Adrenal gland (tissue), 5 donors: ENCODE measurements around the gene SP100.

Source experiments
- CTCF ChIP-seq, 6 experiments: fragments of 450-650 bp in 4 of 6; fragments of 200-600 bp in 2 of 6; sonication (generic) in 1 of 6; IDR thresholded peaks; 1 replicate in 5 of 6; 2 replicates in 1 of 6; pipeline versions ENCODE4 v1.5.1 to v1.8.0; 2016 to 2021; ENCODE audit warnings: antibody characterized with exemption in 6 of 6, mild to moderate bottlenecking in 2 of 6, moderate library complexity in 1 of 6
- POLR2A ChIP-seq, 2 donors: fragments of 450-650 bp; IDR thresholded peaks; one replicate each; pipeline ENCODE4 v1.6.1; 2017; ENCODE audit warnings: antibody characterized with exemption in 2 of 2, mild to moderate bottlenecking in 2 of 2, moderate library complexity in 1 of 2
- donor health status: DM: no; HTN: no; CAD: no.

GRCh38 chr2:230430957-230431910 lies 15.2 kb downstream of the SP100 start:
- no peak for TF ChIP-seq CTCF (IDR thresholded peaks at IDR 0.05)
- no peak for TF ChIP-seq POLR2A (IDR thresholded peaks at IDR 0.05)
